Cardiac septum (tissue), 1 donor: ENCODE results near the gene CNTN4. TPM values are rescaled to one million over a fixed set of nuclear protein-coding genes. Genes with fewer than 3 reads are reported as not detected.
"Not testable (repeated sequence)": the region's sequence is repeated elsewhere in the genome, so short reads cannot be mapped to it uniquely, and the experiment has no call there.

Source experiments
- DNase-seq: peaks from one replicate; pipeline ENCODE4 v3.0.0-alpha.2; 2020; ENCODE audit warnings: low spot score
- intact Hi-C: fragments of 100-400 bp; cut with DNase I; formaldehyde crosslinking; loops from one replicate; pipeline ENCODE4 v1.14.0; 2022
- total RNA-seq: library from RNA; stranded (reverse); fragmentation: NEBNext Ultra II Directional; extraction: Animal tissue kit (Norgen Biotek cat#: 25700); gene quantifications from one replicate; pipeline ENCODE4 v1.2.1, GENCODE V29; 2021
- donor health status: DM: no; HTN: no; CAD: no.

CNTN4 gene
- total RNA-seq, 1 donor from 2014 or later = 2.8 TPM

DNA sequence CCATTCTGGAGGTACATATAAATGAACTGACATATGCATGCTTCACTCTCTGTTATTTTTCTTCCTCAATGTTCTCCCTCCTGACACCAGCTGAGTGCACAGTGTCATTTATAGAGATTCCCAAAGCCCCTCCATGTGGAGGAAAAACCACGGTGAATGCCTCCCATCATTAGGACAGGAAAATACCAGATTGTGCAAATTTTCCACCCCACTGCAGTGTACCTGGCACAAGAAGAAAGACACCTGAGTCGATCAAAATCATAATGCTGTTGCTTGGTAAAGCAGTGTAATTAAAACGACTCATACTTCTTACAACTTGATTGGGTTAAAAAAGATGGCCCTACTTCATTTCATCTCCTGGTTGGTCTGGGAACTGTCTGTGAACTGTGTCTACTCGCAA is 720.9 kb downstream of the CNTN4 start:
- DNase-seq = no peak
- intact Hi-C loops = no loop called here

DNA sequence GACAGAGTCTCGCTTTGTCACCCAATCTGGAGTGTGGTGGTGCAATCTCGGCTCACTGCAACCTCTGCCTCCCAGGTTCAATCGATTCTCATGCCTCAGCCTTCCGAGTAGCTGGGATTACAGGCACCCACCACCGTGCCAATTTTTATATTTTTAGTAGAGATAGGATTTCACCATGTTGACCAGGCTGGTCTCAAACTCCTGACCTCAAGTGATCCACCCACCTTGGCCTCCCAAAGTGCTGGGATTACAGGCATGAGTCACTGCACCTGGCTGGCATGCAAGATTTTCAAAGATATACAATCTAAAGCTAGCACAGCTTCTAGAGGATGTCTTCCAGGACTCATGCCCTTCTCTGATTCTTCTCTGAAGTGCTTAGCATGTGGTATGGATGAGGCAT is 722.3 kb downstream of the CNTN4 start:
- intact Hi-C loops, DNase-seq: not testable (repeated sequence)

DNA sequence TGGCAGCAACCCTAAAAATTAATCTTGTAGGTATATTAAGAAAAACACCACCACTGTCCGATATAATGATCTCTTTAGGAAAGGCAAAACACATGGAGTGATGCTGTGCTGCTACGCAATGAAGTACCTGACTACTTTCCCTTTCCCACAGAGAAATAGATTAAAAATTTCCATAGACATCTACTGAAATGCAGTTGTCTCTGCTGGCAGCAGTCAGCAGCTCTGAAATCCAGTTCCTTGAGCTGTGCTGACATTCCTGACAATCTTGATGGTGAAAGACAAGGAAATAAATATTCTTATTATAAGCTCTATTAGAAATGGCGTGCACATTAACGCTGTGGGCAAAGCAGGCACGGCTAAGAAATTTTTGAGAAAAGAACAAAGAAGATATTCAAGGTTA is 723.9 kb downstream of the CNTN4 start:
- intact Hi-C loops = no loop called here
- no peak for DNase-seq

DNA sequence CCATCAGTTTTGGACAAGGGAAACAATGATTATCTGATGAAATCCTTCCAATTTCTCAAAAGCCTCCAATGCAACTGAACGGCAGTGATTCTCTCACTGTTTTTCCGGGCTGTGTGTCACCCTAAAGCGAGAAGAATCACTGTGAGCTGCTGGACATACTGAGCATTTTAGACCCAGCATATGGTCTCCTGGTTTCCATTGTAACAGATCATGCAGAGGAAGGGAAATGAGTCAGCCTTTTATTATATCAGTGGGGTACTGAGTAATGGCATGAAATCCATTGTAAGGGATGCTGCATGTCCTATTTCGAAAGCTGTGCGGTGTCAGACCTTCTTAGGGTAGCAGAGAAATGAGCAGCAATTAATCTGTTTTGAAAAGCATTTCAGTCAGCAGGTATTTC is 724.4 kb downstream of the CNTN4 start:
- no peak for DNase-seq
- intact Hi-C loops = no loop called here

DNA sequence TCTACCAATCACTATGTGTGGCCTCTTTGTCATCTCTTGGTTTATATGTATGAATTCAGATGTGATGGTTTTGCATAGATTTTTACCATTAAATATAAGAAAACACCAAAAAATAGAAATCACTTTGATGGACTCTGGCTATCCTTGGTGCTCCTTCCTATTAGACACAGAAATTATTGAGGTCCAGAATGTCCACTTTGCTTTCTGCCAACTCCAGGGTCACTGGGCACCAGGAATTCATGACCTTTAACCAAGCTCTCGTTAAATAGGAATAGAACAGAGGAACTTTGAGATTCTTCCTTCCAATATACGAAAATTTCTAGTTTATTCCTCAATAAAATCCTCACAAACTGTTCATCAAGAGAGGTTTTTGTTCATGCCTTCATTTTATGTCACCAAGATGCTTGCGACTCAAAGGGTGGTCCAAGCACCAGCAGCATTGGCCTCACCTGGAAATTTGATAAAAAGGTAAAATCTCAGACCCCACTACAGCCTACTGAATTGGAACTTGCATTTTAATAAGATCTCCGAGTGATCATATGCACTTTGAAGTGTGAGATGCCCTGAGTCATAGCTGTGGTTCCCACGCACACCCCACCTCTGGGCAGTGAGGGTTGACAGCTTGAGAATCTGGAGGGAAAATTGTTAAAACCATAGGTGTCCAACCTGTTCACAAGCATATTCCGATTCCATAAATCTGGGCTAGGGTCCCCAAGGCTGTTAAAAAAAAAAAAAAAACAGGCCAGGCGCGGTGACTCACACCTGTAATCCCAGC is 725.0 kb downstream of the CNTN4 start:
- no peak for DNase-seq
- intact Hi-C loops = no loop called here

DNA sequence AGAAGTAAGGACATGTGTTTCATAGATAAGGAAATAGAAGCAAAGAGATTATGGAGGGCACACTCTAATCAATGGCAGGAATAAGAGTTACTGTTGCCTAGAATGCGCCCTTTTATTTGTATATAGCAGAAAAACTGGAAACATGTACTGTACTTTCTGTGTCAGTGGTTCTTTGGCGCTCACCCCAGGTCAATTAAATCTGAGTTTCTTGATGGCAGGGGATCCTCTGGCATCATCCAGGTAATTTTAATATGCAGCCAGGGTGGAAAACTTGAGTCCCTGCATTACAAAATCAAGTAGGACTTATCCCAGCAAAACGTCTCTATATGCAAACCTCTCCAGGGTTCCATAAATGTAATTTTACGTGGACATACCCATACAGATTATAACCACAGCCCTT is 727.4 kb downstream of the CNTN4 start:
- no peak for DNase-seq
- intact Hi-C loops = no loop called here

DNA sequence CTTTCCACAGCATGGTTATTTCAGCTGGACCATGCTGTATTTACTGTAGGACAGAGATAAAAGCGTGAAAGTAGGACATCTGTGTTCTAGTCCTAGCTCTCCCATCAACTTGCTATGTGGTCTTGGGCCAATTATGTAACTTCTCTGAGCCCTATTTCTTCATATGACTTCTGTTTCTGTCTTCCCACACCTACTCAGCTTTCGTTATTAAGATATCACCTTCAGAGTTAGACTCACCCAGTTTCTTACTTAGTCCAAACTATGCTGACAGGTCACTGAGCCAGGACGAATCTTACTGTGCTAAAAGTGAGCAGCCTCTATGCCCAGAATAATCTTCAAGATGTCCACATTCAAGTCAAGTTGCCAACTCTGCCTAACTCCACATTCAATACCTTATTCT is 727.8 kb downstream of the CNTN4 start:
- no peak for DNase-seq
- intact Hi-C loops = no loop called here

DNA sequence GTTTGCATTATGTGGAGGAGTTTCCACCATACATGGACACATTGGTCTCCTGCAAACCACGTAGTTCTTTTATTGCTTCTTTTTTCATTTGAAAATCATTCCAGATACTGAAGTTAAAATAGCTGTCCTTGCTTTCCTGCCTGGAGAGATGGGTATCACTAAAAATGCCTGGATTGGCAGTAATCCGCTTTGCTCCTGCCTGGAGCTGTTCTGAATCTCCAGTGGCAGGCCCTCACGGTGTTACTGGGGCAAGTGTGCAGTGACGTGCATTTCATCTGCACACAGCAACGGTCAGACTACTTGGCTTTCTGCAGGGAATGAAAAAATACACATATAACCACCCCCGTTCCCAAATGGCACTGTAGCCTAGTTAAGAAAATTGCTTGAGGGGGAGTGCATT is 738.6 kb downstream of the CNTN4 start:
- intact Hi-C loops = no loop called here
- DNase-seq = no peak

DNA sequence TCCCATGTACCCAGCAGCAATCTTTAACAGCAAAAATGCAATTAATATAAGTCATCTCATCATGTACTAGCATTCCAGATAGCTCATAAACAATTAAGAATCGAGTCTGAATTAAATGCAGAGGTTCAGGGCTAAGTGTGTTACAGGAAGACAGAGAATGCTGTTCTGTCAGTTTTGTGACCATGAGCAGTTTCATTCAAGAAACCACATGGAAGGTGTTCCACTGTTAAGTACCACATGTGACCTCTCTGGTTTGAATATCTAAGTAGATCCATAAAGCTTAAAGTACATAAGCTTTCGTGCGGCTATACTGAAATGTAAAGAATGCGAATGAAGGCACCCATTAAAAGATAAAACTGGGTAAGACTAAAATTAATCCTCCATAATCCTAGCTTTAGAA is 739.2 kb downstream of the CNTN4 start:
- DNase-seq = no peak
- intact Hi-C loops = no loop called here

DNA sequence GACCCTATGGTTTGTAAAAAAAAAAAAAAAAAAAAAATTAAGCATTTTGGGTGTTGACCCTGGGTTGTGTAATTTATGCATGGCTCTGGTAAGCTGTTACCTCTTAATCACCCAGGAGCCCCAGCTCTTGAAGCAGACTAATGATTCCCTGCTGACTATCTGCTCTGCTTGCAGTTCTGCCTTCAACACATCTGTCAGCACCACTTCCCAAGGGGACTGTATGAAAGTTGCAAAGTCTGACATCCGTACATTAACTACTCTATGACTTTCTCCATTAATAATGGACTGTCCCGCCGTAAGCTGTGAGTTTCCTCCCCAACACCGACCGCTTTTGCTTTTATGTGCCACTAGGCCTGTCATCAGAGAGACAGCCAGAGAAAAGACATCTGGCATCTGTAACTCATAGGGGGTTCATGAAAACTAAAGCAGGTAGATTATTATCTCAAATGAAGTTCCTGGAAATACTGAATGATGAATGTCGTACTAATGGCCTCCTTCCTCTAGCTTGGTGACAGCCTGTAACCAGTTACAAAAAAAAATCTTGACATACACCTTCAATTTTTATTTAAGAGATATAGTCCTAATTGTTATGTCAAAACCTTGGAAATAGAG is 740.0 kb downstream of the CNTN4 start:
- no peak for DNase-seq

DNA sequence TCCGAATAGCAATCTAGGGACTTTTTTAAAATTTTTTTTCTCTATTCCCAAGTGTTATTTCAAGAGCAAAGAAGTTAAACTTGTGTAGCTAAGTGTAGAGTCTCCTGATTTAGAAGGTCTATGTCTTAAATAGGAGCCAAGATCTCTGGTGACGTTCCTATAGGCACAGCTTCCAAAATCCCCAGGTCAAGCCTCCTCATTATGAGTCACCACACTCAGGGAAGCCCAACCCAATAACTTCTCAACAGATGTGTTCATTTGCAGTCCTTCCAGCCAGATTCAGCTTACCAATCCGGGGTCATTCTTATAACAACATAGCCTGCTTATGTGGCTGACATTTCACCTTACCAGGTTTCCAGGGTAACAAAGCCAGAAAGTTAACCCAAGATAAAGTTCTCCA is 741.2 kb downstream of the CNTN4 start:
- DNase-seq = no peak
- intact Hi-C loops = no loop called here

More for the DNA sequence above, 740.0 kb downstream of the CNTN4 start:
- intact Hi-C loops = no loop called here

DNA sequence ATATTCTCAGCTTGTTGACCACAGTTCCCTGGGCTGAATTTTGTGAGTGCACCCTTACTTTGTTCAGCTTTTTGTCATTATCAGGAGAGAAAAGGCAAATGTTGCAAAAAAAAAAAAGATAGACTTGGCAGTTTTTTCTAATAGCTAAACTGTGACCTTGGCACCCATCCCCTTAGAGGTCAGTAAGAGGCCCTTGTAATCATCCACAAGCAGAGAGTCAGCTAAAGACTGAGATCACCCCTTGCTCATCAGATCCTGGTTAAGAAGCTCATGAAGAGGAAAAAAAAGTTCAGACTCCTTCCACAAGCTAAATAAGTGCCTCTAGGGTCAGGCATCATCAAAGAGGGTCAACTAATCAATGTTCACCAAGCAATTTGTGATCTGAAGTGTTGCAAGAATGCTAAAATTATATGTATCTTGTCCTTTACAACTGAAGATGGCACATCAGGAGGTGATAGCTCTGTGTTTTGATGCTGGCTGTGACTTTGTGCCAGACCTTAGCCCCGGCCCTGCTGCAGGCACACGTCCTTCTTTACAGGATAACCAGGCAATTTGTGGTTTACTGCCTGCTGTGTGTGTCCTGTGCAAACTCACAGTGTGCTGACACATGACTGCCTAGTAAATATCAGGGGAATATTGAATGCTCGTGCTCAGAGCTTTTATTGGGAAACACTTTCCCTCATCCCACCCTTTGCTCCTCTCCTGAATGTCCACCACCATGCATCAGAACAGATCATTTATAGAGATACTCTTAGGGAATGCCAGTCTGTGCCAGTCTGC is 748.6 kb downstream of the CNTN4 start:
- intact Hi-C loops = no loop called here
- DNase-seq = no peak

DNA sequence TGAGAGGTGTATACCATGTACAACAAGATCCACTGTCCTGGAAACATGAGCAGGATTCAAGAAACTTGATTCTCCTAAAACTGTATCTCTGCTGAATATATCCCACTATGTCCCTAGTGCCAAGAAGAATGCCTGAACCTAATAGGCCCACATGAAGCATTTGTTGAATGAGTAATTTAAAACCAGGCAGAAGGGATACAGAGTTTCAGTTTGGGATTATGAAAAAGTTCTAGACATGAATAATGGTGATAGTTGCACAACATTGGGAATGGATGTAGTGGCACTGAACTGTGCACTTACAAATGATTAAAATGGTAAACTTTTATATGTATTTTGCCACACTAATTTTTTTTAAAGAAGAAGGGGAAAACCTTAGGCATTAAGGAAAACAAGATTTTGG is 750.4 kb downstream of the CNTN4 start:
- intact Hi-C loops = no loop called here
- DNase-seq = no peak

DNA sequence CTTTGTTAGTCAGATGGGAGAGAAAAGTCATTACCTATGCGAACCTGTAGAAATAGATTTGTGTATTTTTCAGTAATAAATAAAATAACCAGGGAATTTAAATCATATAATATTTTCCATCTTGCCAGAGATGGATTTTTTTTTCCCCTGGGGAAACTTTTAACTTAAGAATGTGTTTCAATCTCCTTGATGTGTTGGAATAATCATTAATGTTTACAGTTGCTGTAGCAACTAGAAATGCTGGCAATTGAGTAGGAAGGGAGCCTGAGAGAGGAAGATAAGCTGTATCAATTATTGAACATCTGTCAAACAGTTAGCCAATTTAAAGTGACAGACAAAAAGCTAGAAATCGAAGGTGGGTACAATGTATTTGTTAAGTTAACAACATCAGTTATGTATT is 752.0 kb downstream of the CNTN4 start:
- intact Hi-C loops = no loop called here
- no peak for DNase-seq

DNA sequence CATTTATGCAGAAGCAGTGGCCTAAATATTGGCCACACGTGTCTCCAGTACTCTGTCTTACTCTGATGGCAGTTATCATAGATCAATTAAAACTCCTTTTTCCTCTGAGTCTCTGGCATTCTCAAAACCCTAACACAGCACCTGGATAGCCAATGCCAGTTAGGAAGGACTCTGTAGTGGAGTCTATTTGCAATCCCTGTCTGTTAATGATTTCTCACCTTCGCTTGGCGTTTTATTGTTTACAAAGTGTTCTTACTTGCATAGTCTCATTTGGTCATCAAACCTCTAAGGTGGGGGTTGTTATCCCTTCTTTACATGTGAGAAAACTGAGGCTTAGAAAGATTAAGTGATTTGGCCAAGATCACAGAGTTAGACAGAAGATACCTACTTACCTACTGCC is 752.7 kb downstream of the CNTN4 start:
- DNase-seq = no peak
- intact Hi-C loops = no loop called here

DNA sequence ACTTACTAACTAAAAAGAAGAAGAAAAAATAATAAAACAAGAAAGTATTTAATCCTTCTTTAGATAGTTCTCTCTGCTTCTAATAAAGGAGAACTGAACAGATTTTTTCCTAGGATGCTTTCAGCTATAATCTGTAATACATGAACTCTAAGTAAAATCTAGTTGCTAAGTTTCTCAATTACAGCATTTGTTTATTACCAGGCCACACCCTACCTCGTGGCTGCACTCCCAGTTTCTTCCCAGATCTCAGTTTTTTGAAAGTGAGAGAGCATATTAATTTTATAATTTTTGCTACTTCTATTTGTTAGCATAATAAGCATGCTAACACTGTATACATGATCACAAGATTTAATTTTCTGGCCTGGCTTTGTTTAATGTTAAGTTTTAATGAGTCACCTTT is 753.2 kb downstream of the CNTN4 start:
- DNase-seq = no peak
- intact Hi-C loops = no loop called here

DNA sequence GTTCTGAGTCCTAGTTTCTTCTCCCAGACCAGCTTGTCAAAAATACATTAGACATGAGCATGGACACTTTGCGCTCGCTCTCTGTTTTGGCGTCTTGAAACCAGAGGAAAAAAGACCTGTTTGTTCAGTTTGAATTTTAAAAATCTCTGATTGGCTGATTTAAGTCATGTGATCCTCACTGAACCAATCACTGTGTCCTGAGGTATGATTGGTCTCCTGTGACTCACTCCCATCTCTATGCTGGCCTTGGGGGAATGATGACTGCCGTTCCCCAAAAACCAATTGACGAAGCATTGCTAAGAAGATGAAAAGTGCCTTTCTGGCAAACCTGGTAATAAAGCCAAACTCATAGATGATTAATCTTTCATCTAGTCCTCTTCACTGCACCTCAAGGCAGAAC is 755.0 kb downstream of the CNTN4 start:
- intact Hi-C loops = no loop called here
- no peak for DNase-seq

DNA sequence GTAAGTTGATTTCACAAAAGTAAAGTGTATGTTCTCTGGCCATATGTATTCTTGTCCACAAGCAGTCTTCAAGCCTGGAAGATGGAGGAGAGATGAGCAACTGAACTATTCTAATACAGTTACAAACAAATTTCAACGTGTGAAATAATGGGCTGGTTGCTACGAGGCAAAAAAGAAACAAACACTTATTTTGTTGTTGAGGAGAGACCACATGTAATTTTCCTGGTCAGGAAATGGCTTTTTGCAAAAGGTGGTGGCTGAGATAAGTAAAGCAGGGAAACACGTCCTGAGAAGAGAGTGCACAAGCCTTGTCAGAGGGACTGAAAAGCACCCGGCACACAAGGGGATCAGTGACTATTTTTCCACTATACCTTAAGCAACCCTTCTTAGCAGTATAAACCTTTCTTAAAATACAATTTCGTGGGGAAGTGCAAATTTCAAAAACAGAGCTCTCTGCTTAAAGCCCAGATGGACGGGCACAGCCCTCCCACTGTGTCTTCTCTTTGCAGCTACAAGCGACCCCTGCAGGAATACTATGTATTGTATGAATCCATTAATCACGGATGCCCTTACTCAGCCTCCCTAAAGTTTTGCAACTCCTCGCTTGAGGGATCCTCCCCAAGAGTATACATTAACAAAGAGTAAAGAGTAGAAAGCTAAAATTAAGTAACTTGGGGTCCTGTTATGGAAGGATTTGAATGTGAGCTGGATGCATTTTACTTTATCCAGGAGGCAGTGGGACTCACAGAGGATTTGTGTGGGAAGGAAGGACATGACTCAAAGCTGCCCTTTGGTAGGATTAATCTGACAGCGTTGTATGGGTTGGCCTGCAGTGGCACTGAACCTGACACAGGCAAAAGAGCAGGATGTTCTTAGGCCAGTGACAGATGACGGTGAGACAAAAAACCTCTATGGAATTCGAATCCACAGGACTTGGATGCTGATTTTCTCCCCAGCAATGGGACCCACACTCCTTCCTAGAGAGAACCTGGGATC is 757.8 kb downstream of the CNTN4 start:
- DNase-seq = no peak
- intact Hi-C loops = no loop called here

DNA sequence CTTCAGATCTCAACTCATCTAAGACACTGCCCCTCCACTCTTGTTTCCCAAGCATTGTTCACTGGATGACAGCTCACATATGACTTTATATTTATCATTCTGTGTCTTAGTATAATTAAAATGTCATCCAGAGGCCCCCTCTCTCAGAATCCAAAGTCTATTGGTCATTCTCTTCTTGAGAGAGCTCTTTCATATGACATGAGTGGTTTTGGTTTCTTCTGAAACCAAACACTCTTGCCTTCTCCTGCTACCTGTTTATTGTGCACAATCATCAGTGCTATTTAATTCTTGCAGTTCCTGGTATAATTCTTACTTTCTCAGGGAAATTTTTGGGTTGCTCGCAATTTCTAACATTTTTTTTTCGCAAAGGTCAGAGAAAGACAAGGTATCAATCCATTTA is 762.0 kb downstream of the CNTN4 start:
- intact Hi-C loops = no loop called here

DNA sequence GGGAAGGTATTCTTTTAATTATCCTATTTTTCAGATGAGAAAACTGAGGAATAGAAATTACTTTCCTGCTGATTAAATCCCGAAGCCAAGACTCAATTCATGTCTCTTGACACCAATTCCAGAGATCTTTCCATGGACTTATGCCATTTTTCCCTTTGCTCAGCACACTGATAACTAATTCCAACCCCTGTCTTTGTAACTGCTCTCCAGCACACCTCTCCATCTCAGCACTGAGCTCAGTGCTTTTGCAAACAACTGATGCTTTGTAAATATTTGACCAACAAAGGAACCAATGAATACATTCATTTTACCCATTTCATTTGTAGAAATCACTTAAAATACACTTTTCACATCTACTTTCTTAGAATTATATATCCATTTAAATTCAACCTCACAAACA is 762.5 kb downstream of the CNTN4 start:
- DNase-seq = no peak
- intact Hi-C loops = no loop called here

More for the DNA sequence above, 762.0 kb downstream of the CNTN4 start:
- no peak for DNase-seq
